ENCODE results near the gene CRYGN. TPM values are rescaled to one million over a fixed set of nuclear protein-coding genes. Genes with fewer than 3 reads are reported as not detected.

The CRYGN gene
- total and polyA plus RNA-seq, 9 of the 15 experiments (the other 6 are each of a cell fraction or from before 2014, with no cell fraction given) = not detected

DNA sequence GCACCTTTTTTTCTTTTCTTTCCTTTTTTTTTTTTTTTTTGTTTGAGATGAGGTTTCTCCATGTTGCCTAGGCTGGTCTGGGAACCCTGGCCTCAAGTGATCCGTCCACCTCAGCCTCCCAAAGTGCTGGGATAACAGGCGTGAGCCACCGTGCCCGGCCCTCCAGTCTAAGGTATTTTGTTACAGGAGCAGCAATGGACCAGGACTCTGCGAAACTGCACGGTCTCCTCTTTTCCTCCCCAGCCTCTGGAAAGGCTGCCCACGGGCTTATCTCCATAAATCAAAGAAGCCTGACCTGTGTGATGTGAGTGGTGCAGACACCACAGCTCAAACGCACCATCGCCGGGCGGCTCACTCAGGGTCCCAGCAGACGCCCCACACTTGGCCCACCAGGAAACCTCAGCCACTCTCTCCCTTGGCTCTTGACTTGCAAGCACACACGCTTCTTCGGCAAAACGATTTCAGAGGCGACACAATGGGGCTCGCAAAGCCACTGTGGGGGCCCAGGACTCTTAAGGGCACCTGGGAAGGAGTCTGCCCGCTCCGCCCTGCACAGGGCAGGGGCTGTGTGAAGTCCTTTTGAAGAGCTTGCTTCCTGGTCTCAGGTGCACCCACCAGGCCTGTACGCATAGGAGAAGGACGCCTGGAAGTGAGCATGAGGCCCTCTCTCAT is 50.7 kb downstream of the CRYGN start:
- H3K27ac ChIP-seq (ENCODE audit: extremely low read depth, low read depth, low read length) = no peak overlapping the region
- no peaks in the 10 kb centered on the region for H3K79me2 ChIP-seq (ENCODE audit: control insufficient read depth, insufficient read depth, low read length)
- H2AFZ ChIP-seq (ENCODE audit: low read depth, low read length) = no peak overlapping the region
- H3K4me3 ChIP-seq = no peak overlapping the region
- 0 out of 2 replicates have a peak, but pooled peaks cover 5% of the 10 kb centered on the region for H4K20me1 ChIP-seq (replicated peaks; ENCODE audit: control insufficient read depth, insufficient read depth, low read length)
- H3K27me3 ChIP-seq (ENCODE audit: control insufficient read depth in 2 of 2, insufficient read depth in 2 of 2, low read length in 2 of 2) = peaks cover 13 to 75% of the 10 kb centered on the region in 2 experiments; a peak in 4 of 5 replicates
- FAIRE-seq = no peak
- ChIA-PET POLR2A (interaction anchor here (0.7 to 1.2 kb wide), 2 partner anchors 11 to 73 kb away, joined by 3 to 4 read pairs; no protein-coding TSS in a partner anchor), CTCF (ENCODE audit: low intra/inter-chr PET ratio) (interaction anchor here (0.6 kb wide), 1 partner anchor 635 kb away, joined by 4 read pairs; no protein-coding TSS in a partner anchor)
- peak overlapping the region in 1 of 2 experiments; percentile 53; a peak in 2 of 4 replicates for H3K9ac ChIP-seq (ENCODE audit: insufficient read depth in 1 of 2, low read depth in 2 of 2, low read length in 2 of 2)
- no peaks in the 10 kb centered on the region for H3K36me3 ChIP-seq (ENCODE audit: control insufficient read depth, insufficient read depth, low read length)
- in situ Hi-C loops (cut with MboI) = no loop called here
- no peak for ATAC-seq
- BruUV-seq (replicated peaks) = no TSS peak
- H3K4me1 ChIP-seq (replicated peaks in 1 of 2; ENCODE audit: control insufficient read depth in 2 of 2, insufficient read depth in 2 of 2, low read length in 2 of 2) = peaks cover 25 to 72% of the 10 kb centered on the region in 2 experiments
- H3K9me1 ChIP-seq (ENCODE audit: control insufficient read depth, insufficient read depth, low read length) = no peaks in the 10 kb centered on the region
- intact Hi-C loops (cut with micrococcal nuclease) = no loop called here
- TF ChIP-seq ZFPM2 (CRISPR knock-in tag; IDR thresholded peaks at IDR 0.05) = no peak
- TF ChIP-seq ZNF431 (CRISPR knock-in tag; IDR thresholded peaks at IDR 0.05) = no peak
- peak; percentile 21; the same call in 1 of the 2 replicates for TF ChIP-seq PKNOX1 (IDR thresholded peaks at IDR 0.05)
- peak; percentile 17 for TF ChIP-seq MEIS2 (IDR thresholded peaks at IDR 0.05; ENCODE audit: partially characterized antibody)
- TF ChIP-seq, protein P1, sequence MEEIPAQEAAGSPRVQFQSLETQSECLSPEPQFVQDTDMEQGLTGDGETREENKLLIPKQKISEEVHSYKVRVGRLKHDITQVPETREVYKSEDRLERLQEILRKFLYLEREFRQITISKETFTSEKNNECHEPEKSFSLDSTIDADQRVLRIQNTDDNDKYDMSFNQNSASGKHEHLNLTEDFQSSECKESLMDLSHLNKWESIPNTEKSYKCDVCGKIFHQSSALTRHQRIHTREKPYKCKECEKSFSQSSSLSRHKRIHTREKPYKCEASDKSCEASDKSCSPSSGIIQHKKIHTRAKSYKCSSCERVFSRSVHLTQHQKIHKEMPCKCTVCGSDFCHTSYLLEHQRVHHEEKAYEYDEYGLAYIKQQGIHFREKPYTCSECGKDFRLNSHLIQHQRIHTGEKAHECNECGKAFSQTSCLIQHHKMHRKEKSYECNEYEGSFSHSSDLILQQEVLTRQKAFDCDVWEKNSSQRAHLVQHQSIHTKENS (CRISPR knock-in tag; IDR thresholded peaks at IDR 0.05) = no peak
- 46% methylated on average over 20 of the region's 21 CpGs for WGBS (ENCODE audit: insufficient coverage, low coverage, missing lambda C conversion rate)
- H3K9me3 ChIP-seq (replicated peaks; ENCODE audit: control insufficient read depth, insufficient read depth, low read depth, low read length) = no peaks in the 10 kb centered on the region
- no peak for DNase-seq (ENCODE audit: extremely low read depth in 1 of 4, low spot score in 3 of 4)
- no peak overlapping the region for H3K4me2 ChIP-seq (ENCODE audit: insufficient read depth, low read length)
